Astrocyte (in vitro differentiated cells and primary cell): Measurements from ENCODE around the gene FGF1.

Source experiments
- EZH2 ChIP-seq: IDR thresholded peaks from 2 replicates; pipeline ENCODE4 v1.6.1; 2012; ENCODE audit warnings: mild to moderate bottlenecking, low read length, inconsistent platforms; ENCODE audit not compliant: insufficient read depth
- TF ChIP-seq, protein P1 (sequence below): IDR thresholded peaks from 2 replicates; pipeline ENCODE4 v1.5.1; 2011; ENCODE audit warnings: low read depth, mild to moderate bottlenecking, inconsistent platforms, low read length, moderate library complexity; ENCODE audit not compliant: insufficient read depth

DNA sequence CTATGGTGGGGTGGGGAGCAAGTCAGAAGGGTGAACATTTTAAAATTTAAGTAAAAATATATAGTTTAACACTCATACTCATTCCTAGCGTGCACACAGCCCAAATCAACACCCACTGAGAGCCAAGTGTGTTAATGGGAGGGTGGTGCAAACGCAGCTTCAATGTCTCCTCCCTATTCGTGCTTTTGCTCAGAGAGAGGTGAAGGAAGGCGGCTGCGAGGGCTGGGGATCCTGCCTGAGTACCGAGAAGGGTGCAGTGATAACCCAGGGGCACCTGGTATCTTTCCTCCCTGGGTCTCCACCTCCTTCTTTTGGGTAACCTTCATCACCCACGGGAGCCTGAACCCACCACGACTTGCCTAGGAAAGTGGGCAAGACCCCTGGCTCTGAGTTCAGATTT is 35.0 kb downstream of the FGF1 start:
- TF ChIP-seq, protein P1, sequence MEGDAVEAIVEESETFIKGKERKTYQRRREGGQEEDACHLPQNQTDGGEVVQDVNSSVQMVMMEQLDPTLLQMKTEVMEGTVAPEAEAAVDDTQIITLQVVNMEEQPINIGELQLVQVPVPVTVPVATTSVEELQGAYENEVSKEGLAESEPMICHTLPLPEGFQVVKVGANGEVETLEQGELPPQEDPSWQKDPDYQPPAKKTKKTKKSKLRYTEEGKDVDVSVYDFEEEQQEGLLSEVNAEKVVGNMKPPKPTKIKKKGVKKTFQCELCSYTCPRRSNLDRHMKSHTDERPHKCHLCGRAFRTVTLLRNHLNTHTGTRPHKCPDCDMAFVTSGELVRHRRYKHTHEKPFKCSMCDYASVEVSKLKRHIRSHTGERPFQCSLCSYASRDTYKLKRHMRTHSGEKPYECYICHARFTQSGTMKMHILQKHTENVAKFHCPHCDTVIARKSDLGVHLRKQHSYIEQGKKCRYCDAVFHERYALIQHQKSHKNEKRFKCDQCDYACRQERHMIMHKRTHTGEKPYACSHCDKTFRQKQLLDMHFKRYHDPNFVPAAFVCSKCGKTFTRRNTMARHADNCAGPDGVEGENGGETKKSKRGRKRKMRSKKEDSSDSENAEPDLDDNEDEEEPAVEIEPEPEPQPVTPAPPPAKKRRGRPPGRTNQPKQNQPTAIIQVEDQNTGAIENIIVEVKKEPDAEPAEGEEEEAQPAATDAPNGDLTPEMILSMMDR, result no peak
- no peak for TF ChIP-seq EZH2
